Measurements from ENCODE around the gene COL15A1.
"Not testable (repeated sequence)": the region's sequence is repeated elsewhere in the genome, so short reads cannot be mapped to it uniquely, and the experiment has no call there.

The COL15A1 gene

DNA sequence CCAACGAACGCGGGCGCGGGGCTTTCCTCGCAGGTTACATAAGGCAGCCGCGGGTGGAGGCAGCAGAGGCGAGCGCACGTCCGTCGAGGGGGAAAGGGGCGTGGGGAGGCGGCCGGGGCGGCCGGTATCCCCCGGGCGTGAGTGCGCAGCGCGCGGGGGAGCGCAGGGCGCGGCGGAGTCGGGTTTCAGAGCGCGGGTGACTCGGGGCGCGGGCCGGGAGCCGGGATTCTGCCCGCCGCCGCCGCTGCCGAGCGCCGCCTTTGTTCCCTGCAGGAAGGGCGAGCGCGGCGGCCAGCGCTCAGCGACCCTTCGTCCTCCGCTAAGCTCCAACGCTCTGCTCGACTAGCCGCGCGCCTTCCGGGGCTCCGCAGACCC lies at the start of gene COL15A1:
COL15A1 (plus strand) TSS at position 226 of the 375 bp plus-strand sequence. CDS start 155 bp downstream, outside the sequence.
- no peak for DNase-seq (ENCODE audit: low spot score)

DNA sequence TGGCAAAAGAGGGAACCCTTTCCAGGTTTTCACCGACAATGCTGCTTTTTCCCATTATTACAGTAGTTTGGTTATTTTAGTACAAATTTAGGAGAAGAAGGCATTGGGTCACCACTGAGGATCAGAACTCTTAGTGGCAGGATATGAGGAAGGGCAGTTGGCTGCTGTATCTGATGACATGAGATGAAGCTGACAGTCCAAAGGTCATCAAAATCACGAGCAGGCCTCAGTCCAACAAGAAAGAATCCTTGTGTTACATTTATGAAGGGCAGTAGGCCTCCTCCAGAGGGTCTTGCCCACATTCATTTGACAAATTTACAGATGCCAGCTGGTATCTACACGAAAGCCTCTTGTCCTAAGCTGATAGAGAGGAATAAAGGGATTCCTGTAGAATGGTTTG lies 49.5 kb upstream of the COL15A1 start:
- no peak for DNase-seq (ENCODE audit: low spot score)

DNA sequence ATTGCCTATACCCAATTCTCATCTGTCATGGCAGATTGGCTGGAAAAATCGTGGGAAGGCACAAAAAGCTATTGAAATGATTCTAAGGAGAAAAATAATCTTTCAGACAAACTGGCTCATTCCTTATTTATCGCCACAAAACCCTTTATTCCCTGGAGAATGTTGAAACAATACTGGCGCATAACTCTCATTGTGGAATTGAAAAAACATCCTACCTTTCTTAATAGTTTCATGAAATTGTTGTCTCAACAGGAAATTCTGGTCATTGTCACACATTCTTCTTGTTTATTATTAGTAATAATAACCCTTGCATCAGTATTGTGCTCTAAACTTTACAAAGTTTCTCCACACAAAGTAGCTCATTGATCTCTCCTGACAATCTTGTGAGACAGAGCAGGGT lies 48.9 kb upstream of the COL15A1 start:
- no peak for DNase-seq (ENCODE audit: low spot score)

DNA sequence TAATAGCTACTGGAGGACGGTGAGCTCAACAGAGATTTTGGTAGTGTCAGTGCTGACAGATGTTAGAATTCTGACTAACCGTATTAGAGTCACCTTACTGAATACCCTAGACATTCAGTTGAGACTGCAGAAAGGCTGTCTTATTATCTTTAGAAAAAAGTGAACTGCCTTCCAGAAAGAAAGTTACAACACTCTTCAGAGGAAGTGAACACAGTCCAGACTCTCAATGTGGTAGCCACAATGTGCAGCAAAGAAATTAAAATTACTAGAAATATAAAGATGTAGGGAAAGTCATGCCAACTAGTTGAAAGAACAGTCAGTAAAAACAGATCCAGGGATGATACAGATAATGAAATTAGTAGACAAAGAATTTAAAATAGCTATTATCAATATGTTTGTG lies 47.1 kb upstream of the COL15A1 start:
- DNase-seq (ENCODE audit: low spot score), result no peak

DNA sequence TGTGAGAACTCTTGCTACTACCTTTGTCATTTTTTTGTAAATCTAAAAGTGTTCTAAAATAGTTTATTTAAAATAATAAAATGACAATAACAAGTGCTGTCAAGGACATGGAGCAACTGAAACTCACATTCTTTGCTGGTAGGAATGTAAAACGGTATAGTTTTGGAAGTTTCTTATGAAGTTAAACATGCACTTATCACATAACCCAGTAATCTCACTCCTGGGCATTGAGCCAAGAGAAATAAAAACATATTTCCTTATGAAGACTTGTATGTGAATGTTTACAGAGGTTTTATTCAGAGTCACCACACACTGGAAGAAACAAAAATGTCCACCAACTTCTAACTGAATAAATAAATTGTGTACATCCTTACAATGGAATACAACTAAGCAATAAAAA lies 46.0 kb upstream of the COL15A1 start:
- DNase-seq (ENCODE audit: low spot score), result no peak

DNA sequence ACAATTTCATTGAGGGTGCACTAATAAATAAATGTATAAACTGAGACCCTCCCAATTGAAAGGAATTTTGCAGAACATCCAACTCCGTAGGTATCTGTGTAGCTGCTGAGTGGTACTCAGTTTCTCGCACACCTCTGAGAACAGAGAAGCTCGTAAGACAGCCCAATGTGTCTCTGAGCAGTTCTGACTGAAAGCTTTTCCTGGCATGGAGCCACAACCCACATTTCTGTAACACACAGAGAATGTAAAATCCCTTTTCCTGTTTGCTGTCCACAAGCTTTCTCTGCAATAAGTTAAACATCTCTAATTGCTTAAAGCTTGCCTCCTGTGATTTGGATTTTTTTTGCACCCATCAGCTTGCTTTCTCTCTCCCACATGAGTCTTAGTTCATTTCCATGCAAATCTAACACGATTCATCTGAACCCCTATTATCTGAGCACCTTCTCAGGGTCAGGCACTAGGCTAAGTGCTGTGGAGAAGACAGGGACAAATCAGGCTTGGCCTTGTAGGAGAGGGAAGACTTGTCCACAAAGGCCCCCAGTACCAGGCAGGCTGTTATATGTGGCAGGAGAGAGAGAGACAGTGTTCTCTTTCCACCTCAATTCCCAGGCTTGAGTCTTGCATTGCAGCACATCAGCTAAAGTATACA lies 44.2 kb upstream of the COL15A1 start:
- no peak for DNase-seq (ENCODE audit: low spot score)

DNA sequence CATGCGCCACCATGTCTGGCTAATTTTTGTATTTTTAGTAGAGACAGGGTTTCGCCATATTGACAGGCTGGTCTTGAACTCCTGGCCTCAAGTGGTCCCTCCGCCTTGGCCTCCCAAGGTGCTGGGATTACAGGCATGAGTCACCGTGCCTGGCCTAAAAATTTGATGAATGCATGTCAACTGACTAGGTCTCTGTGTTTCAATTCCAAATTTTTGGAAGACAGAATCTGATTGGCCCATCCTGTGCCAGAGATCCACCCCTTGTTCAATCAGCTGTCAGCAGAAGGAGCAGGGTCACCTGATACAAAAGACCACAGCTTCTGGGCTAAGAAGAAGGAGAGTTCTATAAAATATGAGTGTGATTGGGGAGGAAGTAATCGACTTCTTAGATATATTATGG lies 43.5 kb upstream of the COL15A1 start:
- DNase-seq (ENCODE audit: low spot score), result no peak

DNA sequence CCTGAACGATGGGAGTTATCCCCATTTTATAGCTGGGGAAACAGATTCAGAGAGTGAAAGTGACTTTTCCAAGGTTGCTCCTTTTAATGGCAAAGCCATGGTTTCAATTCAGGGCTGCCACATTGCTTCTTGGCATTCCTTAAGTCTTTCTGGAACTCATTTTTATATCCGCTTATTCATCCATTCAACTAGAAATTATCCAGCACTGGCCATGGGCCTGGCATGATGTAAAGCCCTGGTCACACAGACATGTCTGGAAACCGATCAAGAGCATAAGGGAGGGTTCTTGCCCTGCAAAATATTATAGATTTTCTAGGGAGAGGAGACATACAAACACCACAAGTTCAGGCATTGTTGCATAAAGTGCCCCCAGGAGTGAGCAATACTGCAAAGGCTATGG lies 43.0 kb upstream of the COL15A1 start:
- no peak for DNase-seq (ENCODE audit: low spot score)

DNA sequence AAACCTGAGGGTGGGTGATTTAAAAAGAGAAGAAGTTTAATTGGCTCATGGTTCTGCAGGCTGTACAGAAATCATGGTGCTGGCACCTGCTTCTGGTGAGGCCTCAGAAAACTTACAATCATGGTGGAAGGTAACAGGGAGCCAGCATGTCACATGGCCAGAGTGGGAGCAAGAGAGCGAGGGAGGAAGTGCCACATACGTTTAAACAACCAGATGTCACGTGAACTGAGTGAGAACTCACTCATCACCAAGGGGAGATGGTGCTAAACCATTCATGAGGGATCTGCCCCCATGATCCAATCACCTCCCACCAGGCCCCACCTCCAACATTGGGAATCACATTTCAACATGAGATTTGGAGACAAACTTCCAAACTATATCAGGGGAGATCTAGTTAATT lies 41.9 kb upstream of the COL15A1 start:
- DNase-seq (ENCODE audit: low spot score), result not testable (repeated sequence)

DNA sequence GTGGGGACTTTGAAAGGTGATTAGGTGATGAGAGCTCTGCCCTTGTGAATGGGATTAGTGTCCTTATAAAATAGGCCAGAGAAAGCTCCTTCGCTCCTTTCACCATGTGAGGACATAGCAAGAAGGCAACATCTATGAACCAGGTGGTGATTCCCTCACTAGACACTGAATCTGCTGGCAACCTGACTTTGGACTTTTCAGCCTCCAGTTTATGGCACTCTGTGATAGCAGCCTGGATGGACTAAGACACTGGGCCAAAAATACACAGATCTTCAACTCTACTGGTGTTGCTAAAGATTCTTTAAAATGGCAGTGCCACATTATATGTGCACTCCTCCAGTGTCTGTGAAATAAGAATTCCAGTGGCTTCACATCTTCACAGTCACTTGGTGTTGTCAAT lies 41.2 kb upstream of the COL15A1 start:
- DNase-seq (ENCODE audit: low spot score), result no peak

DNA sequence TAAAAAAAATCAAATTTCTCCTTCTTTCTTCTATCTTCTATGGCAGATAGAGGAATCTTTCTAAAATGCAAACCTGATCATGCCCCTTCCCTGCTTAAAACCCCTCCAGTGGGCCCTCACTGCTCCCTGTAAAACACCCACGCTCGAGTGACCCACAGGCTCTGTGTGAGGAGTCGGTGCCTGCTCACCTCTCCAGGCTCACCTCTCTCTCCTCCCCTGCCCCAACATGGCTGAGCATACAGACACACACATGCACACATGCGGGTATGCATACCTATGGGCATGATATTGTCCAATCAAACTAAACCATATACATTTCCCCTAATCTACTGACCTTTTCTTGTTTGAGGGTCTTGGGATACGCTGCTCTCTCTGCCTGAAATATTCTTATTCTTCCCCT lies 40.8 kb upstream of the COL15A1 start:
- no peak for DNase-seq (ENCODE audit: low spot score)

DNA sequence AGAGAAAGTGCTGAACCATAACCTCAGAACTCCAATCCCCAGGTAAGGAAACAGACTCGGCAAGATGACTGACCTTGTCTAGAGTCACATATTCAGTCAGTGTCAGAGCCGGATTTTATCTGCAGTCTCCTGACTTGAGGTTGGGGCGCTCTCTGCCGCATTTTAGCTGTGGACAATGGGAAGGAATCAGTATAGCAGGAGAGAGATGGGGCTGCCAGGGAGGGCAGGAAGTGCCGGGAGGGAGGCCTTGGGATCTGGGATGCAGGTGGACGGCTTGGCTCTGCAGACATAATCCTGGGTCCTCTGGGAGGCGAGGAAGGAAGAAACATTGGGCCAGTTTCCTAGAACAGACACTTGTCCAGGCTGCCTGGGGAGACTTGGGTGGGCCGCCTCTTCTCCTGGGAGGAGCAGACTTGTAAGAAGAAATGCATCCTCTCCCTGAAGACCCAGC lies 39.7 kb upstream of the COL15A1 start:
- DNase-seq (ENCODE audit: low spot score), result no peak

DNA sequence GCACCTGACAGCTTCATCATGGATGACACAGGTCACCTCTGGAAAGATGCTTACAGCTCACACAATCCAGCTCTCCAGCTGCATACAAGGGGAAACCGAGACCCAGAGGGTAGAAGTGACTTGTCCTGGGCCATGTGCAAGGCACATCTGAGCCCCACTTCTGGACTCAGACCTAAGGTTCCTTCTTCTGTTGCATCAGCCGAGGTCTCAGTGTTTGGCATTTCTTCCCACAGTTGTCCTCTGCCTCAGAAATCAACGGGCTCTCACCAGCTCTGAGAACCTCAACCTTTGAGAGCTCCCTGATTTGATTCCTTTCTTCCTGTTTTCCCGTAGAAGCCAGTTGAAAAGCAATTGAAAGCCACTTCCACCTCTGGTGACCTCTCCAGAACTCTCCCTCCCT lies 38.7 kb upstream of the COL15A1 start:
- no peak for DNase-seq (ENCODE audit: low spot score)

DNA sequence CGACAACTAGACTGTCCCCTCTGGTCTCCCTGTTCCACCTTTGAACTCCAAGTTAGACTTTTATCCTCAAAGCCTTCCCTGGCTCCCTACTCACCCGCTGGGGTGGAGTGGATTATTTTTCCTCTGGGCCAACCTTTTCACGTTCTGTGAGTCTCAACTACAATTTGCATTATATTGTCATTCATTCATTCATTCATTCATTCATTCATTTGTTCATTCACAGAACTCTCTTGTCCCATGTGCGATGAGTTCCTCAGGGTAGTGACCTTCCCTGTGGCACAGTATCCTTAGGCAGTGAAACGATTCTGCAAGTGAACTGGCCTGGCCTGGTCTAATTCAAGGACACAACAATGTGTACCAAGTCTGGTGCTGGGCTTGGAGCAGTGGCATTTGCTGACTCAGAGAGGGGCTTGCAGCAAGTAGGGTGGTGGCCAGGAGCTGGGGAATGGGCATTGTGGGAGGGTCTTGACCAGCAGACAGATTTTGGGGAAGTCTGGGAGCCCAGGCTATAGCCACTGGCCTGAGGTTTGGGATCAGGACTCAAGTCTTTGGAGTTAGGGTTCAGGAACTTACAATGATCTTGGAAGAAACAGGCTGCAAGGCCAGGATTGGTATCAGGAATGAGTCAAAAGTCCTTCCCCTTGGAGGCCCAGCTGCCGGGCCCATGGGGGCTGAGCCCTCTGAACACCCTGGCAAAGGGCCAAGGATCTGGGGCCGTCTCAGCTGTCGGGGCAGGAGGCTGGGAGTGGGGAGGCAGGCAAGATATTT lies 37.2 kb upstream of the COL15A1 start:
- no peak for DNase-seq (ENCODE audit: low spot score)

DNA sequence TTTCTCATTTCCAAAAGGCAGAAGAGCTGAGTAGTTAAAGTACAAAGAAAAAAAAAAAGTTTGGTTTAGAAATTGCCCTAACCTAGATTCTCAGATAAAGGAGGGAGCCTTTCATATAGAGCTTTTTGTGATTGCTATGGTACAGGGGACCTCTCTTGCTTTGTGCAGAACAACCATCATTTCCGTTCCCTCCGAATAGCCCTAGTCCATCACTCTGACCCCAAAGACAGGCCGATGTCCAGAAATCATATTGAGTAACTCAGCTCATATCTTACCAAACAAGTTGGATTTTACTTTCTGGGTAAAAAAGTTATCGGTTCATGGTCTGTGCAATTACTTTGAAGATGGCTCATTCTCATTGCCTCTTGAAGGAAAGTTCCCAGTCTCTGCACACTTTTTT lies 36.7 kb upstream of the COL15A1 start:
- no peak for DNase-seq (ENCODE audit: low spot score)

DNA sequence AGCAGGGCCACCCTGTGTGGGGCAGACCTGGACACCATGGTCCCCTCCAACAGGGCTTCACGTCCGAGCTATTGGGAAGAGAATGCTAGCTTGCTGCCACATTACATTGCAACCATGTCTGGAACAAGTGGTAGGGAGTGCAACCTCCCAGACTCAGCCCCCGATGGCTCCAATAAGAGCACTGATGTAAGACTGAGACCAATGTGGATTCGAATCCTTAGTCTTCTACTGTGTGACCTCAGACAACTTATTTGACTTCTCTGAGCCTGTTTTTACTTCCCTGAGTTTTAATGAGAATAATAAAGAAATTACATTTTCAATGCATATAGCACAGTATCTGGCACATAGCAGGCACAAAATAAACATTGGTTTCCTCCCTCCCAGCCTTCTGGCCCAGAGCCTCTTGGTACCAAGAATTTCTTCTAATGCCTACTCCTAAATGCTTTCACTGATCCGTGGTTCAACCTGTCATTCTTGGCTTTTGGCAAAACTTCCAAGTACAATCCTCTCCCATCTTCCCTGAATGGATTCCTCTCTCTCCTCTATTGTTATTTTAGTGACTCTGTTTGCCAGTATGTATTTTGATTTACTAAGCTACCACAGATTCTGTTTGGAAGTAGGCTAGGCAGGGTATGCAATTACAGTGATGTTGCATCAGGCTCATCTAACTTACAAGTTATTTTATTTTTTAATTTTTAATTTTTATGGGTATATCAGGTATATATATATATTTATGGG lies 34.6 kb upstream of the COL15A1 start:
- no peak for DNase-seq (ENCODE audit: low spot score)

DNA sequence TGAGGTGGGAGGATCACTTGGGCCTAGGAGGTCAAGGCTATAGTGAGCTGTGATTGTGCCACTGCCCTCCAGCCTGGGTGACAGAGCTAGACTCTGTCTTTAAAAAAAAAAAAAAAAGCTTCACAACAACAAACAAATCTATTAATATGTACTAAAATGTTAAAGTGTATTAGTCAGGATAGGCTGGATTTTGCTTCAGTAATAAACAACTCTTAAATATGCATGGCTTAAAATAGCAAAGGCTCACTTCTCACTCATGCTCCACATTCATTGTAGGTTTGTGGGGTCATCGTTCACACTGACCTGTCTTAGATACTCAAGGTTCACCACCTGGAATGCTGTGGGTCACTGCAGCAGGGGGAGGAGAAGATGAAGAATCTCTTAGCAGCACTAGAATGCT lies 33.8 kb upstream of the COL15A1 start:
- DNase-seq (ENCODE audit: low spot score), result no peak

DNA sequence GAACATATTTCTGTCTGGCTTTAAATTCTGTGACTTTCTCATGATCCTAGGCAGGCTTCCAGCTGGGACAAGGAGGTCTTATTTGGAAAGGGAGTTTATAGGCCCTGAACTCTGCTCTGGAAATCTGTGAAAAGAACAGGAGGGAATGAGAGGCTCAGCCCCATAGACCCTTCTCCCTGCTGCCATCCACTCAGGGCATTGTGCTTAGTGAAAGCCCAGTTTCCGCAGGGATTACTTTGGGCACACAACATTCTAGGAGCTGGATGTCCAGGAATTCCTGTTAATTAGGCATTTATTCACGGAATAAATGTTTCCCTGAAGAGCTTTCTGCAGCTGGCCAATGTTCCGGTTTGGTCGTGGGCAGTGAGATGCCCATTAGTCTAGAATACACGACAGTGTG lies 32.7 kb upstream of the COL15A1 start:
- DNase-seq (ENCODE audit: low spot score), result no peak

DNA sequence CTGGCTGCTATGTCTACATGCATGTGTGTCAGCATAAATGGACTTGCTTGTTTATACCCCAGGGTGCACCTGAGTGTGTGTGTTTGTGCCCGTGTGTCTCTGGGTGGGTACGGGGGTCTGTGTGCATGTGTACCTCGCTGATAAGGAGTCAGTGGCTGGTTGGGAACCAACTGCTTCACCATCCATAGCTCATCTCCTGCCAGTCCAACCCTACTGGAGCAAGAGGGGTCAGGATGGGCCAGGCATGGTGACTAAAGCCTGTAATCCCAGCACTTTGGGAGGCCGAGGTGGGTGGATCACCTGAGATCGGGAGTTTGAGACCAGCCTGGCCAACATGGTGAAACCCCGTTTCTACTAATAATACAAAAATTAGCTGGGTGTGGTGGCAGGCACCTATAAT lies 32.0 kb upstream of the COL15A1 start:
- not testable (repeated sequence) for DNase-seq (ENCODE audit: low spot score)

DNA sequence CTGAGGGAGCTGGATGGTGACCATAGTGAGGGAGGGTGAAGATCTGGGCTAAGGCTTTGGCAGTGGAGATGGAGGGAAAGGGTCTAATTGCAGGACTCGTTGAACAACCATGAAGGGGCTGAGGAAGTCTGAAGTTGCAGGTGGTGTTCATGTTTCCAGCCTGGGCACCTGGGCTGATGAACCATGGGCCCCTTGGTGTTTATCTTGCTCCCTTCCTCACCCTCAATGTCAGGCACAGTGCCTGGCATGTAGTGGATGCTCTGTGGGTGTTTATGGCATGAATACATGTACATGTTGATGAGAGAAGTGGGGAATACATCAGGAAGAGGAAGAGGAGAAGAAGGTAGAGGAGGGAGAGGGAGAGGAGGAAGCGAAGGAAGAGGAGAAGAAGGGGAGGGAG lies 31.3 kb upstream of the COL15A1 start:
- DNase-seq (ENCODE audit: low spot score), result no peak

DNA sequence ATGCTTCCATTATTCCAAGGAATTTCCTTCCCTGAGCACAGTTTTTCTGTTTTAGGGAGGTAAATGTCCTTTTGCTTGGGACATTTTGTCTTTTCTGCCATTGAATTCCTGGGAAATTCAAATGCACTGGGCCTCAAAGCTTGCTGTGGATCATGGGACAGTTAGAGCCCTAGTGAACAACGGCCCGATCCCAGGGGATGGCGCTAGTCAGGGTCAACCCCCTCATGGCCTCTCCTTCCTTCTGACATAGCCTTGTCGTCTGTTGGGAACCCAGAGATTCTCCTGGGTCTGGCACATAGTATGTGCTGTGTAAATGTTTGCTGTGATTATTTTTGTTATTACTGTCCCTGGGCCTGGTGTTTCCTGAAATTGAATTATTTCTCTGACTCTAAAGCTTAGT lies 30.7 kb upstream of the COL15A1 start:
- DNase-seq (ENCODE audit: low spot score), result no peak

DNA sequence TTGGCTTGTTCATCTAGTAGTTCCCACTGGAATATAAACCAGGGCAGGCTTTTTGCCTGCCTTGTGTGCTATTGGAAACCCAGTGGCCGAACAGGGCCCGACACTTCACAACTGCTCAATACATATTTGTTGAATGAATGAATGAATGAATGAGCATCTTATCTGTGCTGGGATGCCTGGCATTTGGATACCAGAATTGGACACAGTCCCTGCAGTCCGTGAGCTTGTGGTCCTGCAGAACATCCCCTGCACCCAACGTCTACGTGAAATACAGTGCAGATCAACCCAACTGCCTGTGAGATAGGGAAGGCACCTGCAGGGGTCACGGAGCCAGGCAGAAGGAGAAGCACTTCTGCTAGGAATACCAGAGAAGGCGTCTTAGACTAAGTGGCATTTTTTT lies 30.0 kb upstream of the COL15A1 start:
- DNase-seq (ENCODE audit: low spot score), result no peak

DNA sequence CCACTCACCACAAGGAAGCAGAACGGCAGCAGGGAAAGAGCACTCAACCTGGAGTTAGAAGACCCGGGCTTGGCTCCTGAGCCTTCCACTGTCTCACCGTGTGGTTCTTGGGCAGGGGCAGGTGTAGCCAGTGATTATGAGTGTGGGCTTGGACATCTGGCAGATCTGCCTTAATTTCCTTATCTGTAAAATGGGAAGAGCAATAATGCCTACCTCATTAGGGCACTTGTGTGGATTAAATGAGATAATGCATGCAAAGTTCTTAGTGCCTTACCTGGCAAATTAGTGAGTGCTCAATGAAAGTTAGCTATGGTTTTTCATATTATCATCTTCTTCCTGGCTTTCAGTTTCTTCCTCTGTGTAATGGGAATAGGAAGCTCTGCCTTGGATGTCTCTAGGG lies 28.1 kb upstream of the COL15A1 start:
- no peak for DNase-seq (ENCODE audit: low spot score)
